Left ventricle myocardium inferior (tissue), 1 donor: ENCODE data around the gene ACSM2B. TPM values are rescaled to one million over a fixed set of nuclear protein-coding genes. Genes with fewer than 3 reads are reported as not detected.

Source experiments
- DNase-seq: peaks from one replicate; pipeline ENCODE4 v3.0.0-alpha.2; 2020
- H3K27ac ChIP-seq: fragments of 200-600 bp; replicated peaks from 2 replicates; pipeline ENCODE4 v1.8.0; 2021
- H3K27me3 ChIP-seq: fragments of 200-600 bp; 2 replicates; pipeline ENCODE4 v1.8.0; 2021; ENCODE audit warnings: low read depth
- H3K36me3 ChIP-seq: fragments of 200-600 bp; 2 replicates; pipeline ENCODE4 v1.8.0; 2021
- H3K4me1 ChIP-seq: fragments of 200-600 bp; 2 replicates; pipeline ENCODE4 v1.8.0; 2021
- H3K4me3 ChIP-seq: fragments of 200-600 bp; 2 replicates; pipeline ENCODE4 v1.8.0; 2021; ENCODE audit warnings: mild to moderate bottlenecking, moderate library complexity
- H3K9me3 ChIP-seq: fragments of 200-600 bp; replicated peaks from 2 replicates; pipeline ENCODE4 v1.8.0; 2021
- intact Hi-C: fragments of 100-400 bp; cut with micrococcal nuclease; formaldehyde crosslinking; loops from one replicate; pipeline ENCODE4 v1.11.0; 2022
- total RNA-seq: library from RNA; stranded (reverse); fragmentation: NEBNext Ultra II Directional; extraction: Animal tissue kit (Norgen Biotek cat#: 25700); gene quantifications from one replicate; pipeline ENCODE4 v1.2.1, GENCODE V29; 2021
- TF ChIP-seq, protein P1 (sequence below): fragments of 200-600 bp; IDR thresholded peaks from 2 replicates; pipeline ENCODE4 v1.8.0; 2021; ENCODE audit warnings: antibody characterized with exemption, mild to moderate bottlenecking, borderline replicate concordance
- donor health status: DM: no; HTN: yes; CAD: no; lungs with severe emphysema.

ACSM2B gene
- total RNA-seq, 1 donor from 2014 or later: not detected

DNA sequence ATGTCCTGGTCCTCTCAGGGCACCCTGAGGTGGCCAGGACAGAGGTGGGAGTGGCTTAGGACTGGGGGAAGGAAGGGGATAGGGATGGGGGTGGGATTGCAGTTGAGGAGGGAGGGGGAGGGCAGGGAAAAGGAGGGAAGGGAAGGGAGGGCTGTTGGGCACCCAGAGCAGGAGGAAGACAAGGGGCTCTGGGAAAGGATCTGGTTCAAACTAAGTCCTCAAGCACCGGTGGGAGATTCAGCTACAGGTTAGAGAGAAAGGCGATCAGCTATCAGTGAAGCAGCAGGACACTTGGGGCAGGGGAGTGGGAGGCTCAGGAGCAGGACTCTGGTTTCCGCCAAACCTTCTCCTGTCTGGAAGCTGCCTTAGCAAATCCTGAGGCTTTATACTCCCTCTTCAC is 44.6 kb upstream of the ACSM2B start:
- no peak overlapping the region for H3K27ac ChIP-seq
- intact Hi-C loops: no loop called here
- no peak for DNase-seq
- H3K36me3 ChIP-seq: no peaks in the 10 kb centered on the region
- H3K4me1 ChIP-seq: no peaks in the 10 kb centered on the region
- H3K9me3 ChIP-seq: no peaks in the 10 kb centered on the region
- TF ChIP-seq, protein P1, sequence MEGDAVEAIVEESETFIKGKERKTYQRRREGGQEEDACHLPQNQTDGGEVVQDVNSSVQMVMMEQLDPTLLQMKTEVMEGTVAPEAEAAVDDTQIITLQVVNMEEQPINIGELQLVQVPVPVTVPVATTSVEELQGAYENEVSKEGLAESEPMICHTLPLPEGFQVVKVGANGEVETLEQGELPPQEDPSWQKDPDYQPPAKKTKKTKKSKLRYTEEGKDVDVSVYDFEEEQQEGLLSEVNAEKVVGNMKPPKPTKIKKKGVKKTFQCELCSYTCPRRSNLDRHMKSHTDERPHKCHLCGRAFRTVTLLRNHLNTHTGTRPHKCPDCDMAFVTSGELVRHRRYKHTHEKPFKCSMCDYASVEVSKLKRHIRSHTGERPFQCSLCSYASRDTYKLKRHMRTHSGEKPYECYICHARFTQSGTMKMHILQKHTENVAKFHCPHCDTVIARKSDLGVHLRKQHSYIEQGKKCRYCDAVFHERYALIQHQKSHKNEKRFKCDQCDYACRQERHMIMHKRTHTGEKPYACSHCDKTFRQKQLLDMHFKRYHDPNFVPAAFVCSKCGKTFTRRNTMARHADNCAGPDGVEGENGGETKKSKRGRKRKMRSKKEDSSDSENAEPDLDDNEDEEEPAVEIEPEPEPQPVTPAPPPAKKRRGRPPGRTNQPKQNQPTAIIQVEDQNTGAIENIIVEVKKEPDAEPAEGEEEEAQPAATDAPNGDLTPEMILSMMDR: no peak
- H3K27me3 ChIP-seq: no peaks in the 10 kb centered on the region
- no peak overlapping the region for H3K4me3 ChIP-seq

DNA sequence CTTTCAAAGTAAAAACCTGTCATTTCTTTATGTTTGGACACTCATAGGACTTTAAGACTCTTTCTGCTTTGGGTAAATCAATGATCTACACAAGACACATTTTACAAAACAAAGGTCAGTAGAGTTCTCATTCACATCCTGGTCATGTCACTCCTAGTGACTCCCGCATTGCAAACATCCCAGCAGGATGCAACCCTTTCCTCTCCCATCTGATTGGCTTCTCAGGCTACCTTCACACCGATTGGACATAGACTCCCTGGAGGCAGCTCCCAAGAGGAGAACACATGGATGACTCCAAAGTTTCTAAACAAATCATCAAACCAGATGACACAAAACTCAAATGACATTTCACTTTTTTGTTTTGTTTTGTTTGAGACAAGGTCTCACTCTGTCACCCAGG is 43.8 kb upstream of the ACSM2B start:
- Histone ChIP-seq H3K4me1 (no peaks in the 10 kb centered on the region), H3K27me3 (no peaks in the 10 kb centered on the region), H3K36me3 (no peaks in the 10 kb centered on the region), H3K4me3 (no peak overlapping the region), H3K27ac (no peak overlapping the region), H3K9me3 (no peaks in the 10 kb centered on the region)
- intact Hi-C loops: no loop called here
- TF ChIP-seq, protein P1: no peak
- DNase-seq: no peak

DNA sequence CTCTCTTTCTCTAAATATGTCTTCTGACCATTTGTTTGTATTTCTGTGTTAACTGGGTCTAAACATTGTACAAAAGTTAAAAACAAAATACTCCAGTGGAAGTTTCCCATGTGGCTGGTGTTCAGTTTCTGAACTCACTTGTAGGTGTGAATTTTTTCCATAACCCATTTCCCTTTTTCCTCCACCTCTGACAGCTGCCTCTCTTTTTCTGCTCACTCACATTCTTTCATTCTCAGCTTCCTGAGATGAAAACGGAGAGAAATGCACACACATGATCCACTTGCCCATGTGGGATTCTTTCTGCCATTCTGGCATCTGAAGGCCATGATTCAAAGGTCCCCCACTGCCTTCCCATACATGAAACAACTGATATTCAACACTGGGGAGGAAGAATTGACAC is 41.1 kb upstream of the ACSM2B start:
- H3K4me1 ChIP-seq: peaks cover 7% of the 10 kb centered on the region
- DNase-seq: no peak
- intact Hi-C loops: no loop called here
- TF ChIP-seq, protein P1: no peak
- no peaks in the 10 kb centered on the region for H3K36me3 ChIP-seq
- no peaks in the 10 kb centered on the region for H3K27me3 ChIP-seq
- H3K4me3 ChIP-seq: no peak overlapping the region
- H3K9me3 ChIP-seq: no peaks in the 10 kb centered on the region
- H3K27ac ChIP-seq: no peak overlapping the region

DNA sequence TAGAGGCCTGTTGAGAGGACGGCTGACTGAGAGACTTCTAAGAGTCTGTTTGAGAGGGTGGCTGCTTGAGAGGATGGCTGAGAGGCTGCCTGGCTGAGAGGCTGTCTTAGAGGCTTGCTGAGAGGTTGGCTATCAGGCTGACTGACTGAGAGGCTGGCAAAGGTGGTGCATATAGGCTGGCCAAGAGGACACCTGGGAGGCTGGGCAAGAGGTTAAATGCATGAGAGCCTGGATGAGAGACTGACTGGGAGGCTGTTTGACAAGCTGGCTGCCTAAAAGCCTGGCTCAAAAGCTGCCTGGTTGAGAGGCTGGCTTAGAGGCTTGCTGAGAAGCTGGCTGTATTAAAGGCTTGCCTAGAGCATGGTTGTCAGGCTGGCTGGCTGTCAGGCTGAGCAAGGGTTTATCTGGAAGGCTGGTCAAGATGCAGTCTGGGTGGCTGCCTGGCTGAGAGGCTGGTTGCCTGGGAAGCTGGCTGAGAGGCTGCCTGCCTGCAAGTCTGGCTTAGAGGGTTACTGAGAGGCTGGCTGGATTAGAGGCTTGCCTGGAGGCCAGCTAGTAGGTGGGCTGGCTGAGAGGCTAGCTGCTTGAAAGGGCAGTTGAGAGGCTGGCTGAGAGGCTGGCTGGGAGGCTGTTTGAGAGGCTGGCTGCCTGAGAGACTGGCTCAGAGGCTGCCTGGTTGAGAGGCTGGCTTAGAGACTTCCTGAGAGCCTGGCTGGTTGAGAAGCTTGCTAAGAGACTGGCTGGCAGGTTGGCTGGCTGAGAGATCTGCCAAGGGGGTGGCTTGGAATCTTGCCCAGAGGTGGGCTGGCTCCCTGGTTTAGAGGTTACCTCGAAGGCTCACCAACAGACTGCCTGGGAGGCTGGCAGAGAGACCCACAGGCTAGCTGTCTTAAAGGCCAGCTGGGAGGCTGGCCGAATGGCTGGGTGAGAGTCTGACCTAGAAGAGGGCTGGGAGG is 38.3 kb upstream of the ACSM2B start:
- Histone ChIP-seq H3K27me3 (no peaks in the 10 kb centered on the region), H3K27ac (no peak overlapping the region), H3K36me3 (no peaks in the 10 kb centered on the region), H3K4me3 (no peak overlapping the region), H3K4me1 (peaks cover 24% of the 10 kb centered on the region), H3K9me3 (no peaks in the 10 kb centered on the region)
- intact Hi-C loops: no loop called here
- DNase-seq: no peak
- TF ChIP-seq, protein P1: no peak

DNA sequence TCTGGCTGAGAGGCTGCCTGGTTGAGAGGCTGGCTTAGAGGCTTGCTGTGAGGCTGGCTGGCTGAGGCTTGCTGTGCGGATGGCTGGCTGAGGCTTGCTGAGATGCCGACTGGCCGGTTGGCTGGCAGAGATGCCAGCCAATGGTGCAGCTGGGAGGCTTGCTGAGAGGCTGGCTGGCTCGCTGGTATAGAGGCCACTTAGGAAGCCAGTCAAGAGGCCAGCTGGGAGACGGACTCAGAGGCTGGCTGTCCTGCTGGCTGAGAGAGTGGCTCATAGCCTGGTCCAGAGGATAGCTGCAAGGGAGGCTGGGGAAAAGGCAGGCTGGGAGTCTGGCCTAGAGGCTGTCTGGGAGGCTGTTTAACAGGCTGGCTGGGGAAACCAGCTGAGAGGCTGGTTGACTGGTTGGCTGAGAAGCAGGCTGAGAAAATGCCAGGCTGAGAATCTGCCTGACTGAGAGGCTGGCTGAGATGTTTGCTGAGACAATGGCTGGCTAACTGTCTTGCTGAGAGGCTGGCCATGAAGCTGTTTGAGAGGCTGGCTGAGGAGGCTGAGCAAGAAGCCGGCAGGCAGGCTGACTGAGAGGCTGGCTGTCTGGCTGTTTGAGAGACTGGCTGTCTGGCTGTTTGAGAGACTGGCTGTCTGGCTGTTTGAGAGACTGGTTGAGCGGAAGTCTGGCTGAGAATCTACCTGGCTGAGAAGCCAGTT is 37.5 kb upstream of the ACSM2B start:
- TF ChIP-seq, protein P1: no peak
- H3K36me3 ChIP-seq: no peaks in the 10 kb centered on the region
- intact Hi-C loops: no loop called here
- peaks cover 24% of the 10 kb centered on the region for H3K4me1 ChIP-seq
- H3K4me3 ChIP-seq: no peak overlapping the region
- H3K27ac ChIP-seq: peak overlapping the region; percentile 70
- no peaks in the 10 kb centered on the region for H3K9me3 ChIP-seq
- H3K27me3 ChIP-seq: no peaks in the 10 kb centered on the region
- no peak for DNase-seq
